Ascending aorta (tissue), 2 donors: ENCODE data around the gene COG5. TPM values are rescaled to one million over a fixed set of nuclear protein-coding genes. Genes with fewer than 3 reads are reported as not detected.

ENCODE experiments used
- DNase-seq, 2 donors: peaks; one replicate each; pipeline ENCODE4 v3.0.0-alpha.2; 2019; ENCODE audit warnings: low spot score in 2 of 2
- H3K27ac ChIP-seq, 2 donors: fragments of 200-600 bp; sonication (generic); one replicate each; pipeline ENCODE4 v1.5.1; 2016 to 2017; ENCODE audit warnings: mild to moderate bottlenecking in 1 of 2
- H3K27me3 ChIP-seq: fragments of 200-600 bp; sonication (generic); one replicate; pipeline ENCODE4 v1.5.1; 2017
- H3K36me3 ChIP-seq, 2 donors: fragments of 200-600 bp; sonication (generic); one replicate each; pipeline ENCODE4 v1.5.1; 2016
- H3K4me1 ChIP-seq, 2 donors: fragments of 200-600 bp; sonication (generic); one replicate each; pipeline ENCODE4 v1.5.1; 2016 to 2017; ENCODE audit warnings: mild to moderate bottlenecking in 1 of 2
- H3K4me3 ChIP-seq, 2 donors: fragments of 200-600 bp; sonication (generic); one replicate each; pipeline ENCODE4 v1.5.1; 2016 to 2017; ENCODE audit warnings: mild to moderate bottlenecking in 1 of 2
- H3K9me3 ChIP-seq, 2 donors: fragments of 200-600 bp; sonication (generic); one replicate each; pipeline ENCODE4 v1.5.1; 2016
- intact Hi-C: fragments of 100-400 bp; cut with DNase I; formaldehyde crosslinking; loops from one replicate; pipeline ENCODE4 v1.15.1; 2023
- total RNA-seq: library from RNA; depleted of rRNA; stranded (reverse); fragments of >200 nt; gene quantifications from one replicate; pipeline ENCODE4 v1.1.0, GENCODE V29; 2016
- TF ChIP-seq, protein P1 (sequence below), 3 experiments: fragments of 200-600 bp in 2 of 3; fragments of 450-650 bp in 1 of 3; sonication (generic) in 2 of 3; IDR thresholded peaks; one replicate each; pipeline ENCODE4 v1.5.1; 2016 to 2019; ENCODE audit warnings: antibody characterized with exemption in 3 of 3, mild to moderate bottlenecking in 1 of 3, moderate library complexity in 1 of 3

The COG5 gene
- total RNA-seq, 1 donor from 2014 or later = 16.8 TPM

GRCh38 chr7:107480932-107481331 is 82.8 kb downstream of the COG5 start:
- TF ChIP-seq, protein P1, sequence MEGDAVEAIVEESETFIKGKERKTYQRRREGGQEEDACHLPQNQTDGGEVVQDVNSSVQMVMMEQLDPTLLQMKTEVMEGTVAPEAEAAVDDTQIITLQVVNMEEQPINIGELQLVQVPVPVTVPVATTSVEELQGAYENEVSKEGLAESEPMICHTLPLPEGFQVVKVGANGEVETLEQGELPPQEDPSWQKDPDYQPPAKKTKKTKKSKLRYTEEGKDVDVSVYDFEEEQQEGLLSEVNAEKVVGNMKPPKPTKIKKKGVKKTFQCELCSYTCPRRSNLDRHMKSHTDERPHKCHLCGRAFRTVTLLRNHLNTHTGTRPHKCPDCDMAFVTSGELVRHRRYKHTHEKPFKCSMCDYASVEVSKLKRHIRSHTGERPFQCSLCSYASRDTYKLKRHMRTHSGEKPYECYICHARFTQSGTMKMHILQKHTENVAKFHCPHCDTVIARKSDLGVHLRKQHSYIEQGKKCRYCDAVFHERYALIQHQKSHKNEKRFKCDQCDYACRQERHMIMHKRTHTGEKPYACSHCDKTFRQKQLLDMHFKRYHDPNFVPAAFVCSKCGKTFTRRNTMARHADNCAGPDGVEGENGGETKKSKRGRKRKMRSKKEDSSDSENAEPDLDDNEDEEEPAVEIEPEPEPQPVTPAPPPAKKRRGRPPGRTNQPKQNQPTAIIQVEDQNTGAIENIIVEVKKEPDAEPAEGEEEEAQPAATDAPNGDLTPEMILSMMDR (IDR thresholded peaks at IDR 0.05) = no peak
- no peak for DNase-seq
- H3K36me3 ChIP-seq = no peaks in the 10 kb centered on the region
- no peaks in the 10 kb centered on the region for H3K27me3 ChIP-seq
- intact Hi-C loops = no loop called here
- no peaks in the 10 kb centered on the region for H3K4me1 ChIP-seq
- H3K4me3 ChIP-seq = no peak overlapping the region
- H3K9me3 ChIP-seq = no peaks in the 10 kb centered on the region
- no peak overlapping the region for H3K27ac ChIP-seq

DNA sequence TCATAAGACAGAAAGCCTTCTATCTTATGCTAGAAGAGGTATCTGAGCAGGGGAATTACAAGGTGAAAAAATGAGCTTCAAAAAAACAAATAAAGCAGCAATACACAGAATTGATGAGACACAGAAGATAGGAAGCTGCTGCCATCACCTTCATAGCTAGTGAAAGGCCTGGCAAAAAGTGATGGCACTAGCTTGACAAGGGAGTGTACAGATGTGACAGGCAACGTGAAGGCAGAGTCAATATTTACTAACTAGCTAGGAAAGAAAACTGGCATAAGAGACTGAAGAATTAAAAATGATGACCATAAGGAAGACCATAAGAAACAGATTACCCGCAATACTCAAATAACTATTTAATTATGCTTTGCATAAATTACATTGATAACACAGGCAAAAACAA is 84.4 kb downstream of the COG5 start:
- no peaks in the 10 kb centered on the region for H3K9me3 ChIP-seq
- no peaks in the 10 kb centered on the region for H3K27me3 ChIP-seq
- intact Hi-C loops = loop anchor here (5.0 kb wide), 1 partner anchor 73 kb away; no protein-coding TSS in a partner anchor
- TF ChIP-seq, protein P1 (IDR thresholded peaks at IDR 0.05) = no peak
- H3K4me1 ChIP-seq = no peaks in the 10 kb centered on the region
- DNase-seq = no peak
- H3K36me3 ChIP-seq = no peaks in the 10 kb centered on the region
- H3K27ac ChIP-seq = no peak overlapping the region
- no peak overlapping the region for H3K4me3 ChIP-seq

DNA sequence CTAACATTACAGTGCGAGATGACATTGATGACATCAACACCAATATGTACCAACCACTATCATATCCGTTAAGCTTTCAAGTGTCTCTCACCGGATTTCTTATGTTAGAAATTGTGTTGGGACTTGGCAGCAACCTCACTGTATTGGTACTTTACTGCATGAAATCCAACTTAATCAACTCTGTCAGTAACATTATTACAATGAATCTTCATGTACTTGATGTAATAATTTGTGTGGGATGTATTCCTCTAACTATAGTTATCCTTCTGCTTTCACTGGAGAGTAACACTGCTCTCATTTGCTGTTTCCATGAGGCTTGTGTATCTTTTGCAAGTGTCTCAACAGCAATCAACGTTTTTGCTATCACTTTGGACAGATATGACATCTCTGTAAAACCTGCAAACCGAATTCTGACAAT is 89.6 kb downstream of the COG5 start:
- H3K4me3 ChIP-seq = no peak overlapping the region

DNA sequence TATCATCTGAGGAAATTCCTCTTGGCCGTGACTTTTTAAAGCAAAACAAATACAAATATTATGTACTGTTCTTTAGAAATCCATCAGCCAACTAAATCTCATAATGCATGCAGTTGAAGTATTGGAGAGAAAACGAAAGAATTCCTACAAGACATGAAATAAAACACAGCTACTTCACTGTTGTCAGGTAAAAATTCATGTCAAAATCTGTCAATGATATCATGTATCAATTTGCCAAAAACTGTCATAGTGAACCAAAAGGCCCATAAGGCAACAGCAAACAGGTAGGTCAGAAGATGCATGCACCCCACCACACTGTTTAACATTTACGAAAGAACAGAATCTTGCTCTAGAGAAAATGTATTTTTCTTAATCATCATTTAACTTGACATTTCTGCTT is 91.6 kb downstream of the COG5 start:
- Histone ChIP-seq H3K27me3 (no peaks in the 10 kb centered on the region), H3K4me3 (no peak overlapping the region), H3K4me1 (no peaks in the 10 kb centered on the region), H3K27ac (no peak overlapping the region), H3K36me3 (no peaks in the 10 kb centered on the region), H3K9me3 (no peaks in the 10 kb centered on the region)
- intact Hi-C loops = no loop called here
- DNase-seq = no peak
- TF ChIP-seq, protein P1 (IDR thresholded peaks at IDR 0.05) = no peak

More for the DNA sequence above, 89.6 kb downstream of the COG5 start:
- Histone ChIP-seq H3K36me3 (no peaks in the 10 kb centered on the region), H3K4me1 (no peaks in the 10 kb centered on the region), H3K9me3 (no peaks in the 10 kb centered on the region), H3K27ac (no peak overlapping the region), H3K27me3 (no peaks in the 10 kb centered on the region)
- TF ChIP-seq, protein P1 (IDR thresholded peaks at IDR 0.05) = no peak
- no peak for DNase-seq
- intact Hi-C loops = no loop called here

DNA sequence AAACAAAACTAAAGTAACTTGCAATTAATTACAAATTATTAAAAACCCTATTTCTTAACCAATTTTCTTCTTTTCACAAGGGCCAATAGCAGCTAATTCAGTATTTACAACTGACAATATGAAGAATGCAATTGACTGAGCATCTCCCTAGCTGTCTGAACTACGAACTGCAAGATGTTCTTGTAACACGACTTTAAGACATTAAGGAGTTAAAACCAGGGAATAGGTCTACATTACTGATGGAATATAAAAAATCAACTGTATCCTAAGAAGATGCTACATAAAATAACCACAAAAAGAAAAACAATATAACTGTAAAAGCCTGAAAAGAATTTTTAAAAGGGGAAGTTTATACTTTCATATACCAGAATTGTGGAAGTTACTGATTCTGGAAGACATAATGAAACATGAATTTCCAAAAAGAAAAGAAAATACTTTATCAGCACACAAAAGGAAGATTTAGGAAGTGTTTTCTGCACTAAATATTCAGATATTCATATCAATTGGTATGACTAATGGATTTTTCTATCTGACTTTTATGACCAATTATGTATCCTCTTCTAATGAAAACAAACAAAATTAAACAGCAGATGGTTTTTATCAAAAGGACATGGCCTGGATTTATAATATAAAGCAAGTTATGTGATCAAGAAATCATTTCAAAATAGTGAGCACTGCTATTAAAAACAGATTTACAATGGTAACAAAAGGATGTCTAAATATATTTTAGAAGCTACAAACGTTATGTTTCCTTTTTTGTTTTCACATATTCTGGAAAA is 92.2 kb downstream of the COG5 start:
- no peak for DNase-seq
- H3K9me3 ChIP-seq = no peaks in the 10 kb centered on the region
- intact Hi-C loops = no loop called here
- no peaks in the 10 kb centered on the region for H3K27me3 ChIP-seq
- H3K4me1 ChIP-seq = no peaks in the 10 kb centered on the region
- TF ChIP-seq, protein P1 (IDR thresholded peaks at IDR 0.05) = no peak
- H3K4me3 ChIP-seq = no peak overlapping the region
- H3K36me3 ChIP-seq = no peaks in the 10 kb centered on the region
- no peak overlapping the region for H3K27ac ChIP-seq
